Colon (tissue), 2 donors: ENCODE results near the gene SLC2A6.

Experiments
- FAIRE-seq: peaks from 2 replicates; lab custom pipeline; 2012; peaks lifted over from hg19 to GRCh38; lab: Jason Lieb, UNC
- donor health status: control.
- donor health status: control.

Gene SLC2A6

DNA sequence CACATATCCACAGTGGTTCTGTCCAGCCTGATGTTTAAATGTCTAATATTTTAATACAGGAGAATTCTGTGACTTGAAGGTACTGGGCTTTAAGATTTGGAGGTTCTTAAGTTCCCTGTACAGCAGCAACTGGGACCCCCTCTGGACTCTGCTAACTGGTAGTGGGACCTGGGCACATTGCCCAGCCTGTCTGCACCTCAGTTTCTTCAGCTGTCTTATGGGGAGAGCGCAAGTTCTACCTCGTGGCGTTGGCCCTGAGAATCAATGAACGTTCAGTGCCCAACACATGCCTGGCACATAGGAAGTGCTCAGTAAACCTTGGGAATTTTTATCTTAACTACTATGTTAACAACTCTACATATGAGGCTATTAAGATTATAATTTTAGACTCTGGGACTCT is 1.4 kb downstream of the SLC2A6 start:
- FAIRE-seq, result no peak

DNA sequence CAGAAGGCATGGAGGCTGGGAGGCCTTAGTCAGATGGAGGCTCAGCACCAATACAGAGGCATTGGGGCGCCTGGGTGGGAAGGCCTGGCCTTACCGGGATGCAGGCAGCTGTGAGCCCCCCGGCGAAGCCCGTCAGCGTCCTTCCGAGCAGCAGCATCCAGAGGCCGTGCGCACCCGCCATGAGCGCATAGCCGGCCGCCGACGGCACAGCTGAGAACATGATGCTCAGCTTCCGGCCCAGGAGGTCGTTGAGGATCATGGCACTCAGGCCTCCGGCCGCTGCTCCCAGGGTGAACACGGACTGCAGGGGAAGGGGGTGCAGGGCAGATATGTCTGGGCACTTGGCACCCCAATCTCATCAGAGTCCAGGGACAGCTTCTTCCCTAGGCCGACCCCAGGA is 2.0 kb downstream of the SLC2A6 start:
- no peak for FAIRE-seq

DNA sequence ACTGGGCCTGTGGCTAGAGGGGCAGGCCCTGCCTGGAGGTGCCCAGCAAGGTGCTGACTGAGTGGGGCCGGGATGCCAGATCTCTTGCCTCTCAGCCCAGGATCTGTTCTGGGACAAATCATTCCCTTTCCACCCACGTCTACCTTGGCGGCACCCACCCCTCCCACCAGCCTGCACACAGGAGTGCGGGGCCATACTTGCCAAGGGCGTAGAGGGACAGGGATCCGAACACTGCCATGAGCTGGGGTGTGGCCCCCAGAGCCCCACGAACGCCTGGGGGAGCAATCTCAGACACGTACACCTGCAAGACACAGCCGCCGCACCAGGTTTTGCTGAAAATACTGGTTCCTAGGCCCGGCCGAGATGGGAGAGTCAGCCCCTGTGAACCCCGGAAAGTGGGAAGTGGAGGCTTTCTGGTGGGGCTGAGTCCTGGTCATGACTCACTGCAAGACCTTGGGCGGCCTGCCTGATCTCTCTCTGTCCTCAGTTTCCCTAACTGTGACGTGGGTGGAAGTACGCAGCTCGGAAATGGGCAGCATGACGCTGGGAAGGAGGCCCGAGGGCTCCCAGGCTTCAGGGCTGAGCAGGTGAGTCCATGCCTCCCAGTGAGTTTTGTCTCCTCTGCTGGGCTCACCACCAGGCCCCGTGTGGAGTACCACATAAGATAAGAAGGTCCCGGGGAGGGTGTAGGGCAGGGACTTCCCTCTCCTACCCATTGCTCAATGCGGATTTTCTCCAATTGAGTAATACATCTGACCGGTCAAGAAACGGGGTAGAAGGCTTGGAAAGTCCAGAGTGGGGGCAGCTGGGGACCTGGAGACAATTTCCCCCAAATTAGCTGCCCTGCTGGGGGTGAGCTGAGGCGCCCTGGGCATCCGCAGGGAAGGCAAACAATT is 2.6 kb downstream of the SLC2A6 start:
- FAIRE-seq, result no peak

DNA sequence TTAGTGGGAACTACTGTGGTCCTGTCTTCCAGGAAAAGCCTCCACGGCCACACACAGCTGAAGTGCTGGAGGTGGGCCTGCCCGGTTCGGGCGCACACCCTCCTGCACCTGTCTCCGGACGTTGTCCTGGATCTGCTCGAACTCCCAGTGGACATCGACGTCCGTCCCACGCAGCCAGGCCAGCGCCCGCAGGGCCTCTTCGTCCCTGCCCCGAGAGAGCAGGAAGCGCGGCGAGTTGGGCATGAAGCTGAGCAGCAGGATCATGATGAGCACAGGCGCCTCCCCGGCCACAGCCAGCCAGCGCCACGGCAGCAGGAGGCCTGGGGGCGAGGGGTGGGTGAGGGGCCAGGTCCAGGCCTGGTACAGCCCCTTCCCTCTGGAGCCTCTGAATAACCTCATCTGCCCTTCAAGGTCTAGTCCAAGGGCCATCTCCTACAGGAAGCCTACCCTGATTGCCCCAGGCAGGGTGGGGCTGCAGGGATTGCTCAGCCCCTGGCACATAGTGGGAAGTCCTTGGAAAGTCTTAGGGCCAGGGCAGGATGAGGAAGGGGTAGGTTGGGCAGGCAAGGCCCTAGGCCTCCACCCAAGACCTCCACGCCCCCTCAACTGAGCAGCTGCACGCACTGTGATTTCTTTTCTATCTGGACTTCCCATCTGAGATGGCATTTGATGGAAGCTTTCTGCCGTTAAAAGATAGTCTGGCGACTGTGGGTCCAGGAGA is 3.4 kb downstream of the SLC2A6 start:
- FAIRE-seq, result no peak

DNA sequence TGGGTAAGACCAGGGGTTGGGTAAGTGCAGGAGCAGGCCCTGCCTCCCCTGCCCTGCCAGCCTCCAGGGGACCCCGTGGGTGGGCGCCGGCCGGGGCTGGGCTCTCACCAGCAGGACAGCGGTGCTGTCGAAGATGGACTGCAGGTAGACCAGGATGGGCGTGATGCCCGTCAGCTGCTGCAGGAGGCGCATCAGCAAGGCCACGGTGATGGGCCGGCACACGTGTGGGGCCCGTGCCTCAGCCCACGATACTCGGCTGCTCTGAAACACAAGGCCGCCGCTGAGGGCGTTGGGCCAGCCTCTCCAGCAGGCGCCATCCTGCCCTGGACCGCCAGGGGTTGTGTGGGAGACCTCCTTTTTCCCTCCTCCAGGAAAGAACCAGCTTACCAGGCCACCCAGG is 4.0 kb downstream of the SLC2A6 start:
- no peak for FAIRE-seq

DNA sequence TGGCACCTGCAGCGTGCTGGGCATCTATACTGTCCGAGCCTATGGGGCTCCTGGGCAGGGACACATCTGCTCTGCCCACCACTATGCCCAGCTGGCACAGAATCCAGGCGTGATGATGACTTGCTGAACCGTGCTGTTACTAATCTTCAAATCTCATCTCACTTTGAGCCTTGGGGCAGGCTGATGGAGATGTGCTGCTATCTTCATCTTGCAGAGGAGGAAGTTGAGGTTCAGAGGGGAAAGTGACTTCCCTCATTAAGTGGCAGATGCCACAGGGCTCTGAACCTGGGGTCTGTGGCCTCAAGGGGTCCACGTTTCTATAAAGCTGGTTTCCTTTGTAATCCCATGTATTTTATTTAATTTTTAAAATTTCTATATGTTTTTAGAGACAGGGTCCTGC is 4.7 kb downstream of the SLC2A6 start:
- FAIRE-seq, result no peak

DNA sequence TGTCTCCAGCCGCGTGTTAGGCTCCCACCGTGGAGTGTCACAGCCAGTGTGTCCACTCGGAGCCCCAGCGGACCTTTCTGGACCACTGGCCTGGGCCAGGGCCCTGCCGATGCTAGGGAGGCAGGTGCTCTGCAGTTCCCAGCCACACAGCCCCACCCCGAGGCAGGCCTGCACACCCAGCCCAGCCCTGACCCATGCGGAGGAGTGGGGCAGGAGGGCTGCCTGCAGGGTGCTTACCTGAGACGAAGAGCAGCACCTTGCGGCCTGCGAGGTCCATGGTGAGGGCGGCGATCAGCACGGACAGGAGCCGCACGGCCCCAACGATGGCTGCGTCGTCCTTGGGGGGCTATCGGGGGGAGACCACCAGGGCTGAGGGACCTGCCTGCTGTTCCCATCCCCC is 5.2 kb downstream of the SLC2A6 start:
- FAIRE-seq, result no peak

DNA sequence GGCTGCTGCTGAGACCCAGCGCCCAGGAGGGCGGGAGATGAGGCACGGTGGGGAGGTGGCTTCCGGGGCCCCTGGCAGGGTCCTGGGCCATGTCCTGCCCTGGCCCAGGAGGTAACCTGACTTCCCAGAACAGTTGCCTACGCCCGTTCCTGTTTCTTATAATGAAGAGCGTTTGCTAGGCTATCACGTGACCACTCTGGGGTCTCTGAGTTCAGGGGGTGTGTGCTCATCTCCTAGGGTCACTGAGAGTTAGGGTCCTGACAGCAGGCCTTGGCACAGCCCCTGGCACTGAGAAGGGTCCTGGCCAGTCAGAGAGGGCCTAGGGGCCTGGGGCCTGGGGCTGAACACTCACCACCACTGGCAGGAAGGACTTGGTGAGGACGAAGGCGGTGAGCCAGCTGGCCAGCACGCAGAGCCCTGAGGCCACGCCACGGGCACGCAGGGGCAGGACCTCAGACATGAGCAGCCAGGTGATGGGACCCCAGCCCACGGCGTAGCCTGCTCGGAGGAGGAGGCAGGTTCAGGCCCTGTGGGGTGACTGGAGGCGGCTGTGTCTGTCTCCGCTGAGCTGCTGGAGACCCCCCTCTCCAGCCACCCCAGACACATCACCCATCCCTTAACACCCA is 6.0 kb downstream of the SLC2A6 start:
- no peak for FAIRE-seq

DNA sequence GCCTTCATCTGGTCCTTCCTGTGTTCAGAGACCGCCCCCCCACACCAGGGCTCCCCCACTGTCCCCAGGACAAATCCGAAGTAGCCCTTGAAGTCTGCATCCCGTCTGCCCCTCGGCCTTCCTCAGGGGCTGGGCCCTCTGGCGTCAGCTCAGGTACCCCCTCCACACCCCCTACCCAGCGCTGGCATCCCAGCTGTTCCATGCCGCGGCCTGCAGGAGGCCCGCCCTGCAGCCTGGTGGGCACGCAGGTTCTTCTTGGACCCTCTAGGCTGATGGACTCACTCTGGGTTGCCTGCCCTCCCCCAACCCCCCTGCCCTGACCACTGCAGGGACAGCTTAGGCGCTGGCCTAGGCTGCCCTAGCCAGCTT is 6.6 kb downstream of the SLC2A6 start:
- FAIRE-seq, result no peak

DNA sequence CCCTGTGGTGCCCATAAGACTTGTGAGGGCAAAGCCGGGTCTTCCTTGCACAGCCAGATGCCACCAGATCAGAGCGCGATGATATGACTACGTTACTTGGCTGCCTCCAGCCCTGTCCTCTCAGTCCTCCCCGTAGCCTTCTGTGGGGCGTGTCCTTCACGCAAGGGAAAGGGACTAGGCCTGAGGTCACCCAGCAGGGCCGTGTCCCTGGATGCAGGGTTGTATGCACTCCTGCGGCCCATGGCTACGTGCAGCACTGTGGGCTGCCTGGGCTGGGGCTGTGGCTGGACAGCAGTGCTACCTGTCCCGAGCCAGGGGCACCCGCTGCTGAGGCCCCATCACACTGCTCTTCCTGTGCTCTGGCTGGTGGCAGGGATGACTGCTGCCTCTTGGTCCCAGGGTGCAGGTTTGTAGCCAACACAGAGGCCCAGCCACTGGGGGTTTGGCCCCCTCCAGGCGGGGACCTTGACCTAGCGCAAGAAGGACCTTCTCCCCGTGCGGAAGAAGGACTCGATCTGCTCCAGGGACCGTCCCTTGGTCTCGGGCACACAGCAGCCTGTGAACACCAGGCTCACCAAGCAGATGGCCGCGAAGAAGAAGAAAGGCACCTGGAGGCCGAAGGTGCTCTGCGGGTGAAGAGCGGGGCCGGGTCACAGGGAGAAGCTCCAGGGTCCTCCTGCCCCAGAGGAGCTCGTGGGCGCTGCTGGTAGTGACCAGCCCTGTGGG is 7.2 kb downstream of the SLC2A6 start:
- FAIRE-seq, result no peak

DNA sequence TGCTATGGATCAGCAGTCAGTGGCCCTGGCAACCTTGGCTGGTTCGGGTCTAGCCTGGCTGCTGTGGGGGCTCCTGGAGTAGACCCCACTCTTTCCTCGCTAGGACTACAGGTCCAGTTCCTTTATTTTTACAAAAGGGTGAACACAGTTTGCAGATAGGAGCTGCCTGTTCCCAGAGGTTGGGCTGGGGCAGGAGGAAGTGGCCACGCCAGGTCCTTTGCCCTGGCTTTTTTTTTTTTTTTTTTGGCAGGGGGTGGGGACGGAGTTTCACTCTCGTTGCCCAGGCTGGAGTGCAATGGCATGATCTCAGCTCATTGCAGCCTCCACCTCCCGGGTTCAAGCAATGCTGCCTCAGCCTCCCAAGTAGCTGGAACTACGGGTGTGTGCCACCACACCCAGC is 7.9 kb downstream of the SLC2A6 start:
- FAIRE-seq, result no peak

DNA sequence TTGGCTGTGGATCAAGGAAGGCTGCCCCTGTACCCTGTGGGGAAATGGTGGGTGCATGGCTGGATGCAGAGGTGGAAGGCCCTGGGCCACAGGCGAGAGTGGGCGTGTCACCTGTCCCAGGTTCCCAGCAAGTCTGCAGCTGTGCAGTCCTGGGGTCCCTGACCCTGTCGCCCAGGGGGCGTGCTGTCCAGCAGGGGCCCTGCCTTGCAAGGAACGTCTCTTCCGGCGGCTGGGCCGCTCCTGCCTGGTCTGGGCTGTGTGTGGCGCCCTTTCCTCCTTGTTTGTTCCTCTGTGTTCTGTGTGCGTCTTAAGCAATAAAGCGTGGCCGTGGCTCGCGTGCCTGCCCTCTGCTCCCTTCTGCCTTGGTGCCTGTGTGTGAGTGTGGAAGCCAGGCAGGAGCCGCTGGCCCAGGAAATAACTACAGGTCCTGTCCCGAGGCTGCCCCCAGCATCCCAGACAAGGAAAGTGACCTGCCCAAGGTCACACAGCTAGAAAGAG is 8.4 kb downstream of the SLC2A6 start:
- FAIRE-seq, result no peak

DNA sequence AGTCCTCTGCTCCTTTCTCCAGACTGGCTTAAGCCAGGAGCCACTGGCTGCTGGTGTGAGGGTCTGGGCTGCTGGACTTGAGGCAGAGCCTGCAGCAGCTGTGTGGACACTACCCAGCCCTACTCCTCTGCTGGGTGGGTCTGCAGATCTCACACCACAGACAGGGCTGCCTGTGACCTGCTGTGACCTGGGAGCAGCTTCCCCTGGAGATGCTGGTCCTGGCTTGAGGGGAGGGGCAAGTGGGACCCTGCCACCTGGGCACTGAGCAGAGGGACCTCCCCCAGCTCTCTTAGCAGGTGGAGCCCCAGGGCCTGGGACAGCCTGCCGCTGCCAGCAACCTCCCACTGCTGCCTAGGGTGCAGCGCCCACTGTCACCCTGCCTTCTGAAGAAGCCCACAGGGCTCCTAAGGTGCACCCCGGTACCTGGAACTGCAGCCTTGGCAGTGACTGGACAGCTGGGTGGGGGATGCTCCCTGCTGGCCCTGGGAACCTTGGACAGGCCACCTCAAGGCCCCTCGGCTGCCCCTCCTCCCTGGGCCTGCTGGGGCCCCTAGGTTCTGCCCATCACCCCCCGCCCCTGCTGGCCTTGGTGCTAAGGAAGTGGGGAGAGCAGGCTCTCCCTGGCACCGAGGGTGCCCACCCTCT is 10.0 kb downstream of the SLC2A6 start:
- no peak for FAIRE-seq

DNA sequence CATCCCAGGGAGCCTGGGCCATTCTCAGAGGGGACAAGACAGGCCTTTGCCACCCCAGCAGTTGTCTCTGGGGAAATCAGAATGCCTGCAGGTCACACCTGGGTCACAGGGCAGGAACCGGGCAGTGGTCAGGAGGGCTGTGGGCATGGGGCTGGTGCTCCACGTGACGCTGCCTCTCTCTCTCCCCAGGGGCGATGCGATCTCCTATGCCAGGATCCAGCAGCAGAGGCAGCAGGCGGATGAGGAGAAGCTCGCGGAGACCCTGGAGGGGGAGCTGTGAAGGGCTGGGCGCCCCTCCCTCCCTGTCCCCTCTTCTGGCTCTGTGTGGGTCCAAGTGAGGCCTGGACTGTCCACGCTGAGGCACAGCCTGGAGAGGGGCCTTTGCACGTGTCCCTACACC is 10.5 kb downstream of the SLC2A6 start:
- FAIRE-seq, result no peak

DNA sequence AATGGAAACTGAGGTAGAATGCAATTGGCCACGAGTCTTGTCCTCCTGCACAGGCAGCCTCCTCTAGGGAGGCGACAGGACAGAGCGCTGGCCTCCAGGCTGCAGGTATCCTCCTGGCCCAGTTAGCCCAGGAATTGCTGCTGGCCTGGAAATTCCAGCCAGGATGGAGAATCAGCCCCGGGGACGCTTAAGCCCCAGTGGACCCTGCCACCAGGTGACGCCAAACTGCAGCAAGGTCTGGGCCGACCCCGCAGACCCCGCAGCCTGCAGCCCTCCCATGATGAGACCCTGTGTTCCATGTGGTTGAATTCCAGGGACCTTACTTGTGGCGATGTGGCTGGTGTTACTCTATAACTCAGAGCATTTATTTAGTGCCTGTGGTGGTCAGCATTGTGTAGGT is 11.8 kb downstream of the SLC2A6 start:
- no peak for FAIRE-seq

DNA sequence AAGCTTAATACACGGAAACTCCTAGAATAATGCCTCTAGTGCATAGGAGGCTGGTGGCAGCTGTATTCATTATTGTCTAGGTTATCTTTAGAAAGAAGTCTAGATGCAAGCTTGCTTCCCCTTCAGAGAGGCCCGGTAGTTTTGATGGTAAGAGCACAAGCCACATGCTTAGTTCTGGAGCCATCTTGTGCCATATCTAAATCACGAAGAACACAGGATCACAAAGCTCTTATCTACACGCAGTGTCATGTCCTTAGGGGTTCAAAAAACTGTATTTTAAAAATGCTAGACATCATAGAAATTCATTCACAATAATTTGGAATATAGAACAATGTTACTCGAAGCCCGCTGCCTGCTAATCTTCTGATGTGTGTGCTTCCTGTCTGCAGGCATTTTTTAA is 12.9 kb downstream of the SLC2A6 start:
- no peak for FAIRE-seq

DNA sequence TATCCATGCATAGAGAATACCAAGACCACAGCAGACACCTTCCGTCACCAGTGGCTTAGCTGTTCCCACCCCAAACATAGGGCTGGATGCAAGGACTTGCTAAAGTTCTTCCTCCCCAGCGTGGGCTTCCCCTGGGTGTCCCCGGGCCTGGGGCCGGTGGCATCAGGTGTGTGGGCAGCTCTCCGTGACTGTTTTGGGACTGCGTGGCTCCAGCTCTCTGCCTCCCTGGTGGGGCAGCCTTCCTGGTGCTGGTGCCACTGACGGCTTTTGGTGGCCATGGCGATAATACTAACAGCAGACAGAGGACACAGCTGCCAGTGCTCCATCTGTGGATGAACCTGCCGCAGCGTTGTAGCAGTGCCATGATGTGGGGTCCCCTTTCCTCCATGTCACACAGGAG is 14.3 kb downstream of the SLC2A6 start:
- no peak for FAIRE-seq

DNA sequence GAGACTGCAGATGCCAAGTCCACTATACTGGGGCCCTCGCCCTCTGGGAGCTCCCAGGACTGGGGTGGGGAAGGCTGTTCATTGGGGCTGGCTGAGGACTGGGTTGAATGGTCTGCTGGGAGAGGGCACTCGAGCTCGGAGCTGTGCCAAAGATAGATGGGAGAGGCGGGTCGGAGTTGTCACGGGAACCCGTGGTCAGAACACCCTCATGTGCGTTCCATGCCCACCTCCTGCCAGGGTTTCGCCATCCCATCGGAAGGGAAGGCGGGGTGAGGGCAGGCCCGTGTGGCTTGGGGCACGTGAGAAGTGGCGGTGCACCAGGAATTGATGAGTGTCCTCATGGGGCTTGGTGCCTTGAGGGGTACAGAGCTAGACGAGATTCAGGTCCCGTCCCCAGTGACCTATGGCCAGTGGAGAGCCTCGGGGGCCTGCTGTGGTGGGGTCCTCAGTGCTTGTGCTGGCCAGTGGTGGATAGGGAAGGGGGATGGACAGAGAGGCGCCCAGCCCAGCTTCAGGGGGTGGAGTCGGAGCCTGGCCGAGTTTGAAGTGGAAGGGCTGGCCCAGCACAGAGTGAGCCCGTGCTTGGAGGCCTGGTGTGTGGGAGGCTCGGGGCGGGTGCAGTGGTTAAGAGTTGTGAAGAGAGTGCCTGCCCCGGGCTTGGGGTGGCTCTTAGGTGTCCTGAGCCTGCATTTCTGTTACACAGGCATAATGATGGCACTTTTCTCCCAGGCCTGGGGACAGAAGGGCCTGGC is 14.9 kb downstream of the SLC2A6 start:
- no peak for FAIRE-seq

DNA sequence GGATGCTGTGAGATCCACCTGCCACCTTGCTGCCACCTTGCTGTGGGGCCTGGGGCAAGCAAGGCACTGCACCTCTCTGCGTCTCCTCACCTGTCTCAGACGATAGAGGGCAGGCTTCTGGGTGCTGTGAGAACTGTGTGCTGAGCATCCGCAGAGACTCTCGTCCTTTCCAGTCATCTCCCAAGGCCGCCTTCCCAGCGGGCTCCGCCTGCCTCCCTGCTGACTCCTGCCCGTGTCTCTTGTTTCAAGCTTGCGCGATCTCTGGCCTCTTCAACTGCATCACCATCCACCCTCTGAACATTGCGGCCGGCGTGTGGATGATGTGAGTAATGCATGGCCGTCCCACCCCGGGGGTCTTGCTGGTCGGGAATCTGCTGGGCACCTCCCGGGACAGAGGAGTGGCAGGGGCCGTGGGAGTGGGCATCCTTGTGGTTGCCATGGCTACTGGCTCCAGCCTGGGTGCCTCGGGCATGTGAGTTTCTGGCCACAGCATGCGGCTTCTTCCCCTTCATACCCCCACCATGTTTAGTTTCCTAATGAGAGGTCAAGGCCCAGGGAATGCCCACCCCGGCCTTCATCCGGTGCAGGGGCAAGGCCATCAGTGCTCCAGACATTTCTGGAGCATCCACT is 15.6 kb downstream of the SLC2A6 start:
- no peak for FAIRE-seq

DNA sequence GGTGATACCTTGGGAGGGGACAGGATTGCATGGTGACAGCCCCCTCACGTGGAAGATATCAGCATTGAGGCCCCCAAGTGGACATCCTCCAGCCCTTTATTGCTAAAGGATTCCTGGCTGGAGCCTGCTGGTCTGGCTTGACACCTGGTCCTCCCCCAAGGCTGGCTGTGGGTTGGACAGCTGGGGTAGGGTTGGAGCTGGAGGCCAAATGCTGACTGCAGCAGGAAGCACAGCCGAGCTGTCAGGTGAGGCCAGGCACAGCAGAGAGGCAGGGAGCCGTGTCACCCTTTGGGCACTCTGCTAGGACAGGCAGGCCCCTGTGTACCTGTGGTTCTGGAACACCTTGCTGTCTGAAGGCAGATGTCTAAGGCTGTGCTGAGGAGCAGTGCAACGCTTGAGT is 16.9 kb downstream of the SLC2A6 start:
- no peak for FAIRE-seq
